ENCODE data around the gene SEMA3G.

SEMA3G gene

GRCh38 chr3:52446042-52446441 lies 1.1 kb upstream of the SEMA3G start:
- H3K4me1 ChIP-seq: peaks cover 0 to 15% (median 6%) of the 10 kb centered on the region in 4 donors
- no peak for DNase-seq
- no peak overlapping the region for H3K4me3 ChIP-seq
- intact Hi-C loops (cut with DNase I; ENCODE audit: low total_unique reads): loop anchor here (2.0 kb wide), 1 partner anchor 17 kb away; no protein-coding TSS in a partner anchor
- H3K9me3 ChIP-seq: no peaks in the 10 kb centered on the region
- H3K27me3 ChIP-seq: no peaks in the 10 kb centered on the region
- H3K27ac ChIP-seq: no peak overlapping the region
- TF ChIP-seq, protein P1, sequence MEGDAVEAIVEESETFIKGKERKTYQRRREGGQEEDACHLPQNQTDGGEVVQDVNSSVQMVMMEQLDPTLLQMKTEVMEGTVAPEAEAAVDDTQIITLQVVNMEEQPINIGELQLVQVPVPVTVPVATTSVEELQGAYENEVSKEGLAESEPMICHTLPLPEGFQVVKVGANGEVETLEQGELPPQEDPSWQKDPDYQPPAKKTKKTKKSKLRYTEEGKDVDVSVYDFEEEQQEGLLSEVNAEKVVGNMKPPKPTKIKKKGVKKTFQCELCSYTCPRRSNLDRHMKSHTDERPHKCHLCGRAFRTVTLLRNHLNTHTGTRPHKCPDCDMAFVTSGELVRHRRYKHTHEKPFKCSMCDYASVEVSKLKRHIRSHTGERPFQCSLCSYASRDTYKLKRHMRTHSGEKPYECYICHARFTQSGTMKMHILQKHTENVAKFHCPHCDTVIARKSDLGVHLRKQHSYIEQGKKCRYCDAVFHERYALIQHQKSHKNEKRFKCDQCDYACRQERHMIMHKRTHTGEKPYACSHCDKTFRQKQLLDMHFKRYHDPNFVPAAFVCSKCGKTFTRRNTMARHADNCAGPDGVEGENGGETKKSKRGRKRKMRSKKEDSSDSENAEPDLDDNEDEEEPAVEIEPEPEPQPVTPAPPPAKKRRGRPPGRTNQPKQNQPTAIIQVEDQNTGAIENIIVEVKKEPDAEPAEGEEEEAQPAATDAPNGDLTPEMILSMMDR (IDR thresholded peaks at IDR 0.05): no peak
- H3K36me3 ChIP-seq: no peaks in the 10 kb centered on the region

DNA sequence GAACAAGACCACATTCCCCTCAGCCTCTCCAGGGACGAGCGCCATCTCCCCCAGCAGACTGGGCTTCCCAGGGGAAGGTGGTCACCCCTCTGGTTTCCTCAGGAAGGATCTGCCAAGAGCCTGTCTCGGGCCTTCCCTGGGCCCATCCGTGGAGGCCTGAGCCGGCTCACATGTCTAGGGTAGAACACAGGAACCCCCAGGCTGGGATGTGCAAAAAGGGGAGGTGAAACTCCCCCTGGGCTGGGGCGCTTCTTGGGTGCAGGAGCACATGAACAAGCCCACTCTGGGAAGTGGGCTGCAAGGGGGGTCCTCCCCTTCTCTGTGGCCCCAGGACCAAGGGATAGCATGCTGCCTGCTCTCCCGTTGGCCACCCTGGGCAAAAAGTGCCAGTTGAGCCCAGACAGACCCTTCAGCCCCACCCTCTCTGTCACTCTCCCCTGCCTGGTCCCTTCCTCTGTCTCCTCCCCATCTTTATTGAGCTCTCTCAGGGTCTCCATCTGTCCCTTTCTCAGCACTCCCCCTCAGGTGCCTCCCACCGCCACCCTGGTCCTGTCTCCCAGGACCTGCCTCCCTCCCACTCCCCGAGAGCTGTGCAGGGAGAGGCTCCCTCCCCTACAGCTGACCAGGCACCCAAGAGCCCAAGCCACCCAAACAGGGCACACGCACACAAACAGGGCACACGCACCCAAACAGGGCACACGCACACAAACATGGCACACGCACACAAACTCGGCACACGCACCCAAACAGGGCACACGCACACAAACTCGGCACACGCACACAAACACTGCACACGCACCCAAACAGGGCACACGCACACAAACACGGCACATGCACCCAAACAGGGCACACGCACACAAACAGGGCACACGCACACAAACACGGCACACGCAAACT lies 864 bp downstream of the SEMA3G start:
- TF ChIP-seq, protein P1 (IDR thresholded peaks at IDR 0.05): no peak
- no peak overlapping the region for H3K27ac ChIP-seq
- H3K4me1 ChIP-seq: peaks cover 0 to 10% (median 5%) of the 10 kb centered on the region in 4 donors
- intact Hi-C loops (cut with DNase I; ENCODE audit: low total_unique reads): no loop called here
- no peaks in the 10 kb centered on the region for H3K27me3 ChIP-seq
- H3K9me3 ChIP-seq: no peaks in the 10 kb centered on the region
- DNase-seq: peak in 1 of 2 donors; percentile 55
- H3K36me3 ChIP-seq: no peaks in the 10 kb centered on the region
- H3K4me3 ChIP-seq: no peak overlapping the region

- Histone ChIP-seq H3K27ac (no peak overlapping the region), H3K36me3 (no peaks in the 10 kb centered on the region), H3K4me1 (peaks cover 0 to 10% (median 6%) of the 10 kb centered on the region in 4 donors), H3K4me3 (no peak overlapping the region), H3K27me3 (no peaks in the 10 kb centered on the region), H3K9me3 (no peaks in the 10 kb centered on the region)
- intact Hi-C loops (cut with DNase I; ENCODE audit: low total_unique reads): no loop called here
- DNase-seq: no peak
- TF ChIP-seq, protein P1 (IDR thresholded peaks at IDR 0.05): no peak
Measured at GRCh38 chr3:52443268-52443610, 1.7 kb downstream of the SEMA3G start.

DNA sequence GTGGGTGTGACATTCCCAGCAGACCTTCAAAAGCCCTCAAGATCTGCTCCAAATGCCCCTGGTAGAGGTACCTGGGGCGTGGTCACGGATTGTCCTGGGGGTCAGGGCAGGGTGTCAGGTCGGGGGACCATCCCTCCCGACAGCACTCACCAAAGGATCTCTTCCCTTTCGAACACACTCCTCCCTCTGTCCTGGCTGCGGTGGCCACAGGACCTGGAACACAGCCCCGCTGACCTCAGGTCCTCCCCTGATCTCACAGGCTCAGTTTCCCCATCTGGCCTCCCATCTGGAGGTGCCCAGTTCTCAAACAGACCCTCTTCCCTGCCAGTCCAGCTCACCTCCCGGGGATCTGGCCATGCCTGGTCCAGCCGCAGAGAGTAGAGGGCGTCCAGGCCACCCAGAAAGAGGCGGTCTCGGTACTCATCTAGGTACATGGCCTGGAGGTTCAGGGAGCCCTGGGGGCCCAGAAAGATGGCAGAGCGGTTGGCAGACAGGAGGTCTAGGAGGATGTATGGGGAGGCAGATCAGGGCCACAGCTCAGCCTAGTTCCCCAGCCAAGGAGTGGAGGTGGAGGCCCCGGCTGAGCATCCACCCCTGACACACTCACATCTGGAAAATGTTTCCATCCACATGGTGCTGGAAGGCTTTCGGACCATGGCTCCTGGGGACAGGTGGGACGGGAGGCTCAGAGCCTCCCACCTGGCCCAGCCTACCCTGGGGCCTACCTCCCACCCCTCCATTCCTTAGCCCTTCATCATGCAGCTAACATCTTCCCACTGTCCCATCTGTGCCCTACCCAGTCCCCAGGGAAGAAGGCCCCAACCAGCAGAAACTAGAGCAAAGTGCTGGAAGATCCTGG lies 2.3 kb downstream of the SEMA3G start:
- peaks cover 0 to 14% (median 6%) of the 10 kb centered on the region in 4 donors for H3K4me1 ChIP-seq
- no peak overlapping the region for H3K27ac ChIP-seq
- no peaks in the 10 kb centered on the region for H3K9me3 ChIP-seq
- no peaks in the 10 kb centered on the region for H3K36me3 ChIP-seq
- no peak overlapping the region for H3K4me3 ChIP-seq
- TF ChIP-seq, protein P1 (IDR thresholded peaks at IDR 0.05): no peak
- H3K27me3 ChIP-seq: no peaks in the 10 kb centered on the region
- intact Hi-C loops (cut with DNase I; ENCODE audit: low total_unique reads): no loop called here
- peak in 1 of 2 donors; percentile 63 for DNase-seq

DNA sequence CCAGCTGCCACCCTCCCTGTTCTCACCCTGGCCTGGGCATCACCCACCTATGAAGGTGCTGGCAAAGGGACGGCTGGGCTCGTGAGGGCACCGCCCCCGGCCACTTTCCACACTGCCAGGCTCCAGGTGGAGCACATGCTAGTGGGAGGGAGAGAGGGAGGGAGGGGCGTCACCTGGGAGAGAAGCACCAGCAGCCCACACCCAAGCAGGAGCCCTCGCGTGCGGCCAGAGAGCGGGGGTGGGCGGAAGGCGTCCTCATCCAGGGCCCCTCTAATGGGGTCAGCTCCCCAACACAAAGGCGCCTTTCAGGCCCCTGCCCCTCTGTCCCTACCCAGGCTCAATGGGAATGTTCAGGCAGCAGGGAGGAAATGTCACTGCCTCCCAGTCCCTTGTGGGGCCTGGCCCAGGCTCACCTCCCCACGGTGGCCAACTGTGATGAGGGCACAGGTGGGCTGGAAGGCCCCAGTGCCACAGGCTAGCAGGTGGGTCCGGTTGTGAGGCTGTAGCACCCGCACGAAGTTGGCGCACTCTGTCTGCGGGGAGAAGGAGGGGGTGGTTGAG lies 3.1 kb downstream of the SEMA3G start:
- intact Hi-C loops (cut with DNase I; ENCODE audit: low total_unique reads): no loop called here
- DNase-seq: no peak
- H3K9me3 ChIP-seq: no peaks in the 10 kb centered on the region
- no peaks in the 10 kb centered on the region for H3K27me3 ChIP-seq
- peaks cover 0 to 14% (median 6%) of the 10 kb centered on the region in 4 donors for H3K4me1 ChIP-seq
- TF ChIP-seq, protein P1 (IDR thresholded peaks at IDR 0.05): no peak
- no peak overlapping the region for H3K4me3 ChIP-seq
- H3K36me3 ChIP-seq: no peaks in the 10 kb centered on the region
- H3K27ac ChIP-seq: no peak overlapping the region
